ENCODE results near the gene AKR1C2. TPM values are rescaled to one million over a fixed set of nuclear protein-coding genes. Genes with fewer than 3 reads are reported as not detected.

The AKR1C2 gene
- total and polyA plus RNA-seq, 10 of the 15 experiments (the other 5 are each of a cell fraction or from before 2014, with no cell fraction given) = 0.31 to 0.44 (median 0.36) TPM; not detected in 7

DNA sequence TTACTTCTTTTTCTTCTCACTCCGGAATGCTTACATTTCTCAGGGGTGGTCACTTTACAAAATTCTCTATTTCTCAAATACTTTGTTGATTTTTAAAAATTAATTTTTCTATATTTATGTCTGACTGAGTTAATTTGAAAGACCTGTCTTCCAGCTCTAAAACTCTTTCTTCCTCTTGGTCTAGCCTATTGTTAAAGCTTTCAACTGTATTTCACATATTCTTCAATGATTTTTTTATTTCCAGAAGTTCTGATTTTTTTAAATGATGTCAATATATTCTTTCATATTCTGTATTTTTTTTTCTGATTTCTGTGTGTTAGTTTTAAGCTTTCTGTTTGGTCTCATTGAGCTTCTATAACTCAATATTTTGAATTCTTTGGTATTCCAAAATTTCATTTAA is 27.3 kb upstream of the AKR1C2 start:
- Histone ChIP-seq H2AFZ (ENCODE audit: control insufficient read depth, low read depth, low read length) (no peak overlapping the region), H4K20me1 (ENCODE audit: control insufficient read depth, insufficient read depth) (no peaks in the 10 kb centered on the region), H3K9me3 (replicated peaks; ENCODE audit: control insufficient read depth, insufficient read depth, low read length) (no peaks in the 10 kb centered on the region; the same call in 1 of the 3 replicates), H3K79me2 (ENCODE audit: control insufficient read depth, insufficient read depth, low read length) (no peaks in the 10 kb centered on the region), H3K4me3 (no peak overlapping the region), H3K27me3 (replicated peaks in 1 of 2; ENCODE audit: control insufficient read depth in 2 of 2, insufficient read depth in 2 of 2, low read length in 1 of 2) (no peaks in the 10 kb centered on the region), H3K27ac (ENCODE audit: control insufficient read depth, insufficient read depth) (no peak overlapping the region), H3K4me2 (ENCODE audit: control insufficient read depth, insufficient read depth) (no peak overlapping the region), H3K9ac (ENCODE audit: control insufficient read depth, insufficient read depth, low read length) (no peak overlapping the region), H3K4me1 (ENCODE audit: control insufficient read depth, insufficient read depth, low read length) (no peaks in the 10 kb centered on the region), H3K36me3 (ENCODE audit: control insufficient read depth in 2 of 2, insufficient read depth in 2 of 2, low read length in 1 of 2) (no peaks in the 10 kb centered on the region)
- no peak for FAIRE-seq
- ATAC-seq = no peak
- DNase-seq (ENCODE audit: low read depth, low spot score) = no peak
- in situ Hi-C loops (cut with MboI) = no loop called here
- RAD21 ChIA-PET (ENCODE audit: unreplicated experiment) = no interaction called here
- WGBS (ENCODE audit: insufficient coverage, insufficient replicate concordance, low lambda C conversion rate, missing lambda C conversion rate) = 0% methylated on average over 1 of the region's 1 CpG
- SMC1A ChIA-PET (ENCODE audit: uncharacterized antibody, unreplicated experiment) = no interaction called here
- BruUV-seq (replicated peaks) = no TSS peak
- intact Hi-C loops (cut with micrococcal nuclease; ENCODE audit: unreplicated experiment) = no loop called here
- CTCF ChIA-PET = no interaction called here
- POLR2A ChIA-PET = no interaction called here
- no peak for TF ChIP-seq DPF2 (IDR thresholded peaks at IDR 0.05)
- TF ChIP-seq, protein P1, sequence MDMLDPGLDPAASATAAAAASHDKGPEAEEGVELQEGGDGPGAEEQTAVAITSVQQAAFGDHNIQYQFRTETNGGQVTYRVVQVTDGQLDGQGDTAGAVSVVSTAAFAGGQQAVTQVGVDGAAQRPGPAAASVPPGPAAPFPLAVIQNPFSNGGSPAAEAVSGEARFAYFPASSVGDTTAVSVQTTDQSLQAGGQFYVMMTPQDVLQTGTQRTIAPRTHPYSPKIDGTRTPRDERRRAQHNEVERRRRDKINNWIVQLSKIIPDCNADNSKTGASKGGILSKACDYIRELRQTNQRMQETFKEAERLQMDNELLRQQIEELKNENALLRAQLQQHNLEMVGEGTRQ (IDR thresholded peaks at IDR 0.05; ENCODE audit: borderline replicate concordance, low read depth, low read length) = no peak
- no peak for TF ChIP-seq CBX5 (IDR thresholded peaks at IDR 0.05; ENCODE audit: low read depth)
- TF ChIP-seq, protein P2, sequence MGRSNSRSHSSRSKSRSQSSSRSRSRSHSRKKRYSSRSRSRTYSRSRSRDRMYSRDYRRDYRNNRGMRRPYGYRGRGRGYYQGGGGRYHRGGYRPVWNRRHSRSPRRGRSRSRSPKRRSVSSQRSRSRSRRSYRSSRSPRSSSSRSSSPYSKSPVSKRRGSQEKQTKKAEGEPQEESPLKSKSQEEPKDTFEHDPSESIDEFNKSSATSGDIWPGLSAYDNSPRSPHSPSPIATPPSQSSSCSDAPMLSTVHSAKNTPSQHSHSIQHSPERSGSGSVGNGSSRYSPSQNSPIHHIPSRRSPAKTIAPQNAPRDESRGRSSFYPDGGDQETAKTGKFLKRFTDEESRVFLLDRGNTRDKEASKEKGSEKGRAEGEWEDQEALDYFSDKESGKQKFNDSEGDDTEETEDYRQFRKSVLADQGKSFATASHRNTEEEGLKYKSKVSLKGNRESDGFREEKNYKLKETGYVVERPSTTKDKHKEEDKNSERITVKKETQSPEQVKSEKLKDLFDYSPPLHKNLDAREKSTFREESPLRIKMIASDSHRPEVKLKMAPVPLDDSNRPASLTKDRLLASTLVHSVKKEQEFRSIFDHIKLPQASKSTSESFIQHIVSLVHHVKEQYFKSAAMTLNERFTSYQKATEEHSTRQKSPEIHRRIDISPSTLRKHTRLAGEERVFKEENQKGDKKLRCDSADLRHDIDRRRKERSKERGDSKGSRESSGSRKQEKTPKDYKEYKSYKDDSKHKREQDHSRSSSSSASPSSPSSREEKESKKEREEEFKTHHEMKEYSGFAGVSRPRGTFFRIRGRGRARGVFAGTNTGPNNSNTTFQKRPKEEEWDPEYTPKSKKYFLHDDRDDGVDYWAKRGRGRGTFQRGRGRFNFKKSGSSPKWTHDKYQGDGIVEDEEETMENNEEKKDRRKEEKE (IDR thresholded peaks at IDR 0.05) = no peak
- TF ChIP-seq POU2F2 (IDR thresholded peaks at IDR 0.05; ENCODE audit: borderline replicate concordance, low read depth, low read length) = no peak
- TF ChIP-seq, protein P3, sequence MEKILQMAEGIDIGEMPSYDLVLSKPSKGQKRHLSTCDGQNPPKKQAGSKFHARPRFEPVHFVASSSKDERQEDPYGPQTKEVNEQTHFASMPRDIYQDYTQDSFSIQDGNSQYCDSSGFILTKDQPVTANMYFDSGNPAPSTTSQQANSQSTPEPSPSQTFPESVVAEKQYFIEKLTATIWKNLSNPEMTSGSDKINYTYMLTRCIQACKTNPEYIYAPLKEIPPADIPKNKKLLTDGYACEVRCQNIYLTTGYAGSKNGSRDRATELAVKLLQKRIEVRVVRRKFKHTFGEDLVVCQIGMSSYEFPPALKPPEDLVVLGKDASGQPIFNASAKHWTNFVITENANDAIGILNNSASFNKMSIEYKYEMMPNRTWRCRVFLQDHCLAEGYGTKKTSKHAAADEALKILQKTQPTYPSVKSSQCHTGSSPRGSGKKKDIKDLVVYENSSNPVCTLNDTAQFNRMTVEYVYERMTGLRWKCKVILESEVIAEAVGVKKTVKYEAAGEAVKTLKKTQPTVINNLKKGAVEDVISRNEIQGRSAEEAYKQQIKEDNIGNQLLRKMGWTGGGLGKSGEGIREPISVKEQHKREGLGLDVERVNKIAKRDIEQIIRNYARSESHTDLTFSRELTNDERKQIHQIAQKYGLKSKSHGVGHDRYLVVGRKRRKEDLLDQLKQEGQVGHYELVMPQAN (conservative IDR thresholded peaks at IDR 0.05) = no peak
- no peak for TF ChIP-seq ZNF207 (IDR thresholded peaks at IDR 0.05; ENCODE audit: borderline replicate concordance)
- TF ChIP-seq, protein P4, sequence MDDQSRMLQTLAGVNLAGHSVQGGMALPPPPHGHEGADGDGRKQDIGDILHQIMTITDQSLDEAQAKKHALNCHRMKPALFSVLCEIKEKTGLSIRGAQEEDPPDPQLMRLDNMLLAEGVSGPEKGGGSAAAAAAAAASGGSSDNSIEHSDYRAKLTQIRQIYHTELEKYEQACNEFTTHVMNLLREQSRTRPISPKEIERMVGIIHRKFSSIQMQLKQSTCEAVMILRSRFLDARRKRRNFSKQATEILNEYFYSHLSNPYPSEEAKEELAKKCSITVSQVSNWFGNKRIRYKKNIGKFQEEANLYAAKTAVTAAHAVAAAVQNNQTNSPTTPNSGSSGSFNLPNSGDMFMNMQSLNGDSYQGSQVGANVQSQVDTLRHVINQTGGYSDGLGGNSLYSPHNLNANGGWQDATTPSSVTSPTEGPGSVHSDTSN (IDR thresholded peaks at IDR 0.05; ENCODE audit: insufficient replicate concordance, low read depth, low read length) = no peak
- TF ChIP-seq, protein P5, sequence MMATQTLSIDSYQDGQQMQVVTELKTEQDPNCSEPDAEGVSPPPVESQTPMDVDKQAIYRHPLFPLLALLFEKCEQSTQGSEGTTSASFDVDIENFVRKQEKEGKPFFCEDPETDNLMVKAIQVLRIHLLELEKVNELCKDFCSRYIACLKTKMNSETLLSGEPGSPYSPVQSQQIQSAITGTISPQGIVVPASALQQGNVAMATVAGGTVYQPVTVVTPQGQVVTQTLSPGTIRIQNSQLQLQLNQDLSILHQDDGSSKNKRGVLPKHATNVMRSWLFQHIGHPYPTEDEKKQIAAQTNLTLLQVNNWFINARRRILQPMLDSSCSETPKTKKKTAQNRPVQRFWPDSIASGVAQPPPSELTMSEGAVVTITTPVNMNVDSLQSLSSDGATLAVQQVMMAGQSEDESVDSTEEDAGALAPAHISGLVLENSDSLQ (IDR thresholded peaks at IDR 0.05) = no peak
- TF ChIP-seq, protein P6, sequence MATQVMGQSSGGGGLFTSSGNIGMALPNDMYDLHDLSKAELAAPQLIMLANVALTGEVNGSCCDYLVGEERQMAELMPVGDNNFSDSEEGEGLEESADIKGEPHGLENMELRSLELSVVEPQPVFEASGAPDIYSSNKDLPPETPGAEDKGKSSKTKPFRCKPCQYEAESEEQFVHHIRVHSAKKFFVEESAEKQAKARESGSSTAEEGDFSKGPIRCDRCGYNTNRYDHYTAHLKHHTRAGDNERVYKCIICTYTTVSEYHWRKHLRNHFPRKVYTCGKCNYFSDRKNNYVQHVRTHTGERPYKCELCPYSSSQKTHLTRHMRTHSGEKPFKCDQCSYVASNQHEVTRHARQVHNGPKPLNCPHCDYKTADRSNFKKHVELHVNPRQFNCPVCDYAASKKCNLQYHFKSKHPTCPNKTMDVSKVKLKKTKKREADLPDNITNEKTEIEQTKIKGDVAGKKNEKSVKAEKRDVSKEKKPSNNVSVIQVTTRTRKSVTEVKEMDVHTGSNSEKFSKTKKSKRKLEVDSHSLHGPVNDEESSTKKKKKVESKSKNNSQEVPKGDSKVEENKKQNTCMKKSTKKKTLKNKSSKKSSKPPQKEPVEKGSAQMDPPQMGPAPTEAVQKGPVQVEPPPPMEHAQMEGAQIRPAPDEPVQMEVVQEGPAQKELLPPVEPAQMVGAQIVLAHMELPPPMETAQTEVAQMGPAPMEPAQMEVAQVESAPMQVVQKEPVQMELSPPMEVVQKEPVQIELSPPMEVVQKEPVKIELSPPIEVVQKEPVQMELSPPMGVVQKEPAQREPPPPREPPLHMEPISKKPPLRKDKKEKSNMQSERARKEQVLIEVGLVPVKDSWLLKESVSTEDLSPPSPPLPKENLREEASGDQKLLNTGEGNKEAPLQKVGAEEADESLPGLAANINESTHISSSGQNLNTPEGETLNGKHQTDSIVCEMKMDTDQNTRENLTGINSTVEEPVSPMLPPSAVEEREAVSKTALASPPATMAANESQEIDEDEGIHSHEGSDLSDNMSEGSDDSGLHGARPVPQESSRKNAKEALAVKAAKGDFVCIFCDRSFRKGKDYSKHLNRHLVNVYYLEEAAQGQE (IDR thresholded peaks at IDR 0.05; ENCODE audit: low read depth, low read length) = no peak

Data from GM12878 (cell line).